CD4-positive, alpha-beta T cell treated with Interleukin-2 at 100 ng/mL for 4 hours (primary cell): ENCODE data around the gene SPOP.
"Not testable (repeated sequence)": the region's sequence is repeated elsewhere in the genome, so short reads cannot be mapped to it uniquely, and the experiment has no call there.

Source experiments
- DNase-seq: peaks from one replicate; pipeline ENCODE4 v3.0.0-alpha.2; 2020; ENCODE audit warnings: low spot score

The SPOP gene

DNA sequence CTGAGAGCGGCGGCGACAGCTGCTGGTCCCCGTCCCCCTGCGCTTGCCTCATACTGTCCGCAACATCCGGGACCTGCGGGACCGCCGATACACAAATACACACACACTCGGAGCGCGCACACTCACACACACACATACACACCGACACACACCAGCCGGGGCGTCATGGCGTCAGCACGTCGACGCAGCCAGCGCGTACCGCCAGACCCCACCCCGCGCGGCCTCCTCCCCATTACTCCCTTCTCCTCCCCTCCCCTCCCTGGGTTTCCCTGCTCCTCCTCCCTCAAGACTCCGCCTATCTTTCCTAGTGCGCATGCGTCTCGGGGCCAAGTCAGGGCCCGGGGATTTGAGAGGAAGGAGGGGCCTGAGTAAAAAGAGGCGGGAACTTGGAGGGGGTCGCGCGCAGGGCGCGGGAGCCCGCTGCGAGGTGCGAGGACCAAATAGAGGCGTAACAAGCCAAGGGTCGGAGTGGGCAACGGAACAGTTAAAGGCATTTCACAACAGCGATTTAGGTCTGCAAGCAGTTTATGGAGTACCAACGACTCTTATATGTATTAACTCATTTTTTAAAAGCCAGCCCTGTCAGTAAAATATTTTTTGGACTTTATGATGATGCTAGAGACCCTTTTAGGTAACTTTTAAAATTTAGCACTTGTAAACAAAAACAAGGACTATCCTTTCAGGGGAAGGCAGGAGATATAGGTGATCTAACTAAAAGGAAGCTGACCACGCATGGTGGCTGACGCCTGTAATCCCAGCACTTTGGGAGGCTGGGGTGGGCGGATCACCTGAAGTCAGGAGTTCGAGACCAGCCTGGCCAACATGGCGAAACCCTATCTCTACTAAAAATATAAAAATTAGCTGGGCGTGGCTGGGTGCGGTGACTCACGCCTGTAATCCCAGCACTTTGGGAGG lies at the start of gene SPOP:
Gene SPOP, minus strand, starts transcription at position 165 of the 915 bp plus-strand sequence. CDS start 55,287 bp downstream, outside the sequence.
- peak; percentile 100 for DNase-seq

DNA sequence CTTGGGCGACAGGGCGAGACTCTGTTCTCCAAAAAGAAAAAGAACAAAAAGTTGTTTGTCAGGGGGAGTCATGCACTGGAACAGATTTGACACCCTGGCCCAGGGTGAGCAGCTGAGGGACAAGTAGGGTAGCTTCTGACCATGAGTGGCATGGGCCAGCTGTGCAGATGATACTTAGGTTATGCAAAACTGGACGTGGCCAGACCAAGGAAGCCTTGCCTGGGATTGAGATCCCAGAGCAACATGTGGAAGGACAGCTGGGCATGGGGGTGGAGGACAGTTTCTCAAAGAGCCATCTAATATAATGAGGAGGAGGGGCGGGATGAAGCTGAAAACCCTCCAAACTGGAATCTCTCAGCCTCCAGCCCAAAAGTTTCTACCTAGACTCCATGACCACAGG lies 49.5 kb upstream of the SPOP start:
- DNase-seq = no peak

DNA sequence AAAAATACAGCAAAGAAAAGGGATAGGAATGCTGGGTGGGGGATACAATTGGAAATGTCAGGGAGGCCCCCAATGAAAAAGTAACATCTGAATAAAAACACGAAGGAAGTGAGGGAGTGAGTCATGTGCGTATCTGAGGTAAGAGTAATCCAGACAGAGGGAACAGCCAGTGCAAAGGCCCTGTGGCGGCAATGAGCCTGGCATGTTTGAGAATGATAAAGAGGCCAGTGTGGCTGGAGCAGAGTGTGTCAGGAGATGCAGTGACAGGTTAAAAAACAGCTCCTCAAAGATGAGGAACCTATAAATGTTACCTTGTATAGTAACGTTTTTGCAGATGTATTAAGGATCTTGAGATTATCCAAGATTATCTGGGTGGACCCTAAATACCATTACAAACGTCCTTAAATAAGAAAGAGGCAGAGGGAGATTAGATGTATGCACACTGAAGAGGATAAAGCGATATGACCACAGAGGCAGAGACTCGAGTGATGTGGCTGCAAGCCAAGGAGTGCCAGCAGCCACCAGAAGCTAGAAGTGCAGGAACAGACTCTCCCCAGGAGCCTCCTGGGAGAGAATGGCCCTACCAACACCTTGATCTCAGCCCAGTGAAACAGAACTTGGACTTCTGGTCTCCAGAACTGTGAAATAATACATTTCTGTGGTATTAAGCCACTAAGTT lies 47.7 kb upstream of the SPOP start:
- no peak for DNase-seq

DNA sequence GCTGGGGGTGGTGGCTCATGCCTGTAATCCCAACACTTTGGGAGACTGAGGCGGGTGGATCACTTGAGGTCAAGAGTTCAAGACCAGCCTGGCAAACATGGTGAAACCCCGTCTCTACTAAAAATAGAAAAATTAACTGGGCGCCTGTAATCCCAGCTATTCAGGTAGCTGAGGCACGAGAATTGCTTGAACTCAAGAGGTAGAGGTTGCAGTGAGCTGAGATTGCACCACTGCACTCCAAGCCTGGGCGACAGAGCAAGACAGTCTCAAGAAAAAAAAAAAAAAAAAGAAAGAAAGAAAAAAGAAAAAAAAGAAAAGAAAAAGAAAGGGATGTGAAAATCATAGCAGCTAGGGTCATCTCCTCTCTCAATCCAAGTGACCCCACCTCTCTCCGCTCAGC lies 46.7 kb upstream of the SPOP start:
- not testable (repeated sequence) for DNase-seq

DNA sequence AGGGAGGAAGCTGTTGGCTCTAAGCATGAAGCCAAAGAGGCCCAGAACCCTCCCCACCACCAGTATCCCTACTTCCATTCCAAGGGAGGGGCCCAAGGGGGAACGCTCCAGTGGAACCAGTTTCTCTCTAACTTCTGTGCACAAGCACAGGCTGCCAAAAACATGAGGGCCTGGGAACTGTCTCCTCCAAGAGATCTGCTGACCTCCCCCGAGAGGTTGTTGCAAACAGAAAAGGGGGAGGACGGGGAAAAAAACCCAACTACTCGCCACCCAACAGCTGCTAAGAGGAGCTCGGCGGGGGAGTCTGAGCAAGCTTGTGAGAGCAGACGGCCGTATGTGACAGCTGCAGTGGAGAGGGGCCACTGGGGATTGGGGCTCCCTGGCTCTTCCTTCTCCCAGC lies 45.5 kb upstream of the SPOP start:
- DNase-seq = no peak

DNA sequence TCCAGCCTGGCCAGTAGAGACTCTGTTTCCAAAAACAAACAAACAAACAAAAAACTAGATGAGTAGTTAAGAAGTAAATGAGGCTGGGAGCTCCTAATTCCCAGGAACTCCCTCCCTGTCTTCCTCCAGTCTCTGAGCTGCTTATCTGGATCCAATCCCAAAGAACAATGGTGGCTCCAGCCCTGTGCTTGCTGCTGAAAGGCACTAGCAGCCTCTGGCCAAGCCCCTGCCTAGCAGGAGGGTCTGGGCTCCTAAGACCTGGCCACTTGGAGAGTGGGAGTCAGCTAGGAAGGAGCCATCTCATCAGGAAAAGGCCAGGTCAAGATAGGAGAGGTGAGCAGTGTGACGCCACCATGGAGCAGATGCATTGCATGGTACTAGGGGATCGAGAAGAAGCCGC lies 44.2 kb upstream of the SPOP start:
- DNase-seq = no peak

DNA sequence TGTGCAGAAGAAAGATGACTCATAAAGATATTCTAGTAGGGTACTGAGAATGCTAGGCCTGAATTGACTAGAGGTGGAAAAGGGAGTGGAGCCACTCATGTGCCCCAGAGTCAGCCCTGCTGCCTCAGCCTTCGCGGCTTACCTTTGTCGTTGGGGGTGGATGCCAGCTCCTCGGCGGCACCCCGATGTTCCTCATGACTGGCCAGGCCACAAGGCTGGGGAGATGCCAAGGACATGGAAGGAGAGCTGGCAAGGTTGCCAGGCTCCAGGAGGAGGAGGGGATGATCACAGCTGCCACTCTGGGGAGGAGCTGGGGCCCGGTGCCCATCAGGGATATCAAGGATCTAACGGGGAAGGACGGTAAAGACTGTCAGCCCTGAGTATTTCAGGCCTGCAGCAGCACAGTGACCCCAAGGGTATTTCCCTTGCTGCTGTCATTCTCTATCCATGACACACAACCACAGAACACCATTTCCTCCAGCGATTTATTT lies 39.5 kb upstream of the SPOP start:
- DNase-seq = peak; percentile 55

DNA sequence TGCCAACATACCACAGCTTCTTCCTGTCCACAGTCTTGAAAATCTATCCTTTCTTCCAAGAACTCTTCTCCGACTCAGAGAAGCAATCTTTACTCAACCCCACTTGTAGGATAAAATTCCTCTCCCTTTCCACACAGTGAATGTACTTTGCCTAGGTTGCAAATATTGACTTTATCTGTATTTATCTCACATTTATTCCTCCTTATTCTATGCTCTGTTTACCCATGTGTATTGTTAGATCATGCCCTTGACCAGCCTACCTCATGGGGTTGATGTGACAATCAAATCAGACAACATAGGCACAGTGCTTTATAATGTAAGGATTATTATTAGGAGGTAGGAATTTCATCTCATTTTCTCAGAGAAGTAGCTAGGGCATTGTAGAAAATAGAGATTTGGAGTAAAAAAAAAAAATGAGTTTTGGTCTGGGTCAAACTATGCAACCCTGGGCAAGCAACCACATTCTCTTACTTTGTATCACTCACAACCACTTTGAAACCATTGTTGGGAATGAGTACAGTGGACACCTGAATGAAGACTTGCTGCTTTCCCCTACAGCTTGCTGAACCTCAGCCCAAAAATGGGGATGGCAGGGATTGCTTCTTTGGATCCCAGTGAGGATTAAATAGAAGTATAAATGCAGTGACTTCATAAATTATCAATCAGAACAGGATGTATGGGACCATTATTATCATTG lies 38.9 kb upstream of the SPOP start:
- DNase-seq = no peak

DNA sequence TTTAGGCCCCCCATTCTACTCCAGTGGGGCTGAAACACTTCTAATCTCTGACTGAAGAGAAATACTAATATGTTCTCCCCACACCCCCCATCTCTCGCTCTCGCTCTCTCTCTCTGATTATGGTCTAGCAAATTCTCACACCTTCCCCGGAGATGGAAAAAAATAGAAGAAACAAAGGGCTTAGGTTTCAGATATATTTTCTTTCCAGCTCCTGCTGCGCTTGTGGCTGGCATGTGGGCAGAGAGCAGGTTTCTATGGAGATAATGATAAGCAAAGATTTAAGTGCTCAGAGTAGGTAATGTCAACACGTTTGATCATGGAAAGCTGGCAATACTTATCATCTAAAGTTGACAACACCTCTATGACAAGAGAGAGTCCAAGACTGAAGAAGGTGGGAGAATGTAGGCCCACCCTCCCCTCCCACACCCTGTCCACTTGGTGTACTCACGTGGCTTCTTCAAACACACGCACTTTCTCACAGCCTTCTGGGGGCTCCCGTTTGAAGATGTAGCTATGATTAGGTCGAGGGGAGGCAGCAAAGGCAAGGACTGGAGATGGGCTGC lies 37.9 kb upstream of the SPOP start:
- DNase-seq = peak; percentile 82

DNA sequence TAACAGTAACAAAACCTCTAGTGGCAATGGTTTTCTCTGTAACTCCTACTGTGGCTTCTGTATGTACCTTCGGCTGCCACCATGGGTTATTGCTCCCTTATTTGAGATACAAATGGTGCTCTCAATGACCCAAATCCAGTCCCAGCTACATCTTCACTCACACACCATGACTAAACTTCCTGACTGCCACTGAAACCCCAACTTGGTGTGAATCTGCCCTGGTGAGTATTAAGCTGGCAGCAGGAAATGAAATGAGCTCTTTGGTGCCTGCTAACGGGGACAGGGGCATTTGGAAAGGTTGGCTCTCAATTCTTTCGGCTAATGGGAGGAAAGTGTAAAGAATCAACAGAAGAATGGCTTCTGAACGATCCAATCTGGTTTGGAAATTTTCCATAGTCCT lies 37.3 kb upstream of the SPOP start:
- DNase-seq = peak; percentile 84

DNA sequence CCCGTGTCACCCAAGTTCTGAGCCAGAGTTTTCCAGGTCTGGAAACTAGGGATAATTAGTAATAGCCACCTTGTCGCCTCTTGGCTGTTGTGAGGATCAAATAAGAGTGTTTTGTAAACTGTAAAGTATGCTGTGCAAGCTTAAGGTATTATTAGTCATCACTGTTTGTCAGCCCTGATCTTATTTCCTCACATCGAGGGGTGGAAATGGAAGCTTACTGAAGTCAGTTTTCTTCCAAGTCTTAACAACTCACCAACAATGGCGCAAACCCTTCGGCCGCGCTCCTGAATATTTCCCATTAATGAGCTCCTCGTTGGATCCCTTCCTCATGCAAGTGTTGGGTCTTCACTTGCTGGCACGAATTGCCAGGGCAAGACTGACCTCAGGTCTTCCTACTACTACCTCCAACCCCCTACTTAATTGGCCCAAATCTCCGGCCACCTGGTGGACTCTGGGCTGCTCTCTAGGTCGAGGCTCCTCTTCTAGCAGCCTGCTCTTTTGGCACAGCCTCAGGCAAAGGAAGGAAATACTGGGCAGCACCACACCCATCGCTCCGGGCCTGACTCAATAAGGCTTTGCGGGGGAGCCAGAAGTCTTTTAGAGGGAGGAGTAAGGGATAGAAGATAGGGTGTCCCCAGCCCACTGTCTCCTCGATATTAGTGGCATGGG lies 30.8 kb upstream of the SPOP start:
- DNase-seq = peak; percentile 54

DNA sequence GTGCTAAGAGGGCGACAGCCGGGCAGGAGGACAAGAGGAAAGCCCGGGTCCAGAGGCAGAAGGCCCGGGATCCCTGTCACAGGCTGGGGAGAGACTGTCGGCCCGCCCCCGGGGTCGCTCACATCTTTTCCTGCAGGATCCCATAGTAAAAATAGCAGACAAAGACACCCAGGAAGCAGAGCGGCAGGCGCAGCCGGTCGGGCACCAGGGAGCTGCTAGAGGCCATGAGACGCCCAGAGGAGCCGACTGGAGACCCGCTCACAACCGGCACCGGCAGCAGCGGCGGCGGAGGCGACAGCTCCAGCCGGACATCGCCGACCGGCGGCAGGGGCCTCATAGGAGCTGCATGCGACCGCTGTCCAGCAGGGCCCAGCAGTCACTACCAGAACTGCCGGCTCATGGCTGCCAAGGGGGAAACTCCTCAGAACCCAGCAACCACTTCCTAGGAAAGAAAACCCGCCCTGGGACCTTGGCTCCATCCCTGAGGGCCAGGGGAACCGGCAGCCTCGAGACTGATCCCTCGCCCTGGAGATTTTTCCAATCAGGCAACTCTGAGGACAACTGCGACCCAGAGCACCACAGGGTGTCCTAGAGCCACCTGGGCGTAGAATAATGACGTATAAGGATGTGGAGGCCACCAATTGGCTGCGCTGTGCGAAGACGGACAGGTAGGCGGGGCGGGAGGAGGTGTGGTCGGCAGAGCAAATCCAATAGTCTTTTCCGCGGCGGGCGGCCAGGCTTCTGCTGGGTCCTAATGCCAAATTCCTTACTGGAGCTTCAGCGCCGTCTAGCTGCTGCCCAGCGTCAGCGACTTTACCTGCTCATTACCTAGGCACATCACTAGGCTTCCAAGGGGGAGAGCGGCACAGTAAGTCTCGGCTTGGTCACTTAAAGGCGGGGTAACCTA lies 30.0 kb upstream of the SPOP start, which contains the start of gene SLC35B1:
Gene SLC35B1, minus strand, starts transcription at position 357 of the 907 bp plus-strand sequence. Its CDS starts 131 bp downstream, at position 226.
- peak; percentile 99 for DNase-seq

DNA sequence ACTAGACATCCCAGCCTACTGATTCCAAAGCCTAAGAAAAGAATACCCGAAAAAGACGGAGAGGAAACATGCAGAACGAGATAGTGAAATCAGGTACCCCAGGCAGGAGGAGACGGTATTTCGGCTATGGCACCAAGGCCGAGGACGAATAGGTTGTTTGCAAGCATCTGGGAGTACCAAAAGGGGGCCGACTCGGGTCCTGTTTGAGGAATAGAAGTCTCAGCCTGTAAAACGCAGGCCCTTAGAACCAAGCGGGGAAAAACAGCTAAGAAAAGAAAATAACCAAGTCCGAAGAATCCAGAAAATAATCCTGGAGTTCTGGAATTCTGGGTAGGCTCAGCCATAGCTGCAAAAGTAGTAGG lies 29.3 kb upstream of the SPOP start:
- DNase-seq = peak; percentile 42

DNA sequence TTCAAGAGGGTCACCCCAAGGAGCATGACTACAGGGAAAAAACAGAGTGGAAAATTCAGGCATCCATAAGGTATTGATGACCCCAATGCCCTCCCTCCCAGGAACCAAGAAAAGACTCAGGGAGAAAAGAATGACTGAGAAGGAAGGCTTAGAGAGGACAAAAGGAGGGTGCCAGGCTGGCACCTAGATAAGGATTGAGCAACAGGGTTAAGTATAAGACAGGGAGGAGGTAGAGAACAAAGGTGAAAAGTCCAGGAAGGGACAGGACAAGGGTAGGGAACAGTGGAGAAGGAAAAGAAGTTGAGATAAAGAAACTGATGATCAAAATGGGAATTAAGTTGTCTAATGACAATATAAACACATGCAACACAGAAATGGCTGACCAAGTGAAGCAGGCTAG lies 27.4 kb upstream of the SPOP start:
- DNase-seq = no peak

DNA sequence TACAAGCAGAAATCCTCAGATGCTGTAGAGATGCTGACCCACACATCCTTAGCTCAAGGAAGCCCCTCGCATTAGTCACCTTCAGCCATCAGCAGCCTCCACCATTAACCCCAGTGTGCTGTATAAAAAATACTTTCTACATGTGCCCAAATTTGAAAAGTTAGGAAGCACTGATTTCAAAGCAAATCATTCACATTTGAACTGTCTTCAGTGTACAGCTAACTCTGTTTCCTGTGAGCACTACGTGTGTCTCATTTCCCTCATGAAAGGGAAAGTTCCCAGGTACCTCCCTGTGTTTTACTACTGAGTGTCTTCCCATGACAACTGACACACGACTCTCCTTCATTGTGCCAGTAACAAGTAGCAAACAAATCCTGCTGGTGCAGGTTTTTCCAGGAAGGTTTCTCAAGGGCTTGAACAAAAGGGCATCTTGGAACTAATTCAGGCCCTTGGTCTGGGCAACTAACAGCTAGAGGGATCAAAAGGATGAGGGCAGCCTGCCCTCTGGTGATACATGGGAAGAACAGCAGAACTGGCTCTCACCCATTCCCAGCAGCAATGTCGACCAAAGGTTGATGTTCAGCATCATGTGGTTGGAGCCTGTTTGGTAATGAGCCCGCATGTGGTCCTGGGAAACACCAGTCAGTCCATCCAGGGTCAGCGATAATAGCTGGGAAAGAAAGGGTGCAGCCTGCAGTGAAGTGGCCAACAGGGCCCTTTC lies 25.8 kb upstream of the SPOP start:
- DNase-seq = no peak

DNA sequence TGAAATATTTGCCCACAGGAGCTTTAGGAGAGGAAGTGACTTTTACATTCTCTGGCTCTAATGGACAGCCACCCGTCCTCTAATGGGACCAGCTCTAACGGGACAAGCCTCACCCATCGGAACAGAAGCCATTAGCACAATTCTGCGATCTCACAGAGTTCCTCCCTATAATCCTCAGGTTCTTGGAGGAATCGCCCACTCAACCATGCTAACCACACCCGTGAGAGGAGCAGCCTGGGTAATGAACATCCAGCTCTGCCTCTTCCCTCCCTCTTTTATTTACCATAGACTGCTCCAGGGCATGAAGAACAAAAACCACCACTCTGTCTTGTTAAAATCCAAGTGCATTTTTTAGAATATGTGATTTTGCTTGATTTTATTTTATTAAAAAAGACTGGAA lies 23.1 kb upstream of the SPOP start:
- no peak for DNase-seq

DNA sequence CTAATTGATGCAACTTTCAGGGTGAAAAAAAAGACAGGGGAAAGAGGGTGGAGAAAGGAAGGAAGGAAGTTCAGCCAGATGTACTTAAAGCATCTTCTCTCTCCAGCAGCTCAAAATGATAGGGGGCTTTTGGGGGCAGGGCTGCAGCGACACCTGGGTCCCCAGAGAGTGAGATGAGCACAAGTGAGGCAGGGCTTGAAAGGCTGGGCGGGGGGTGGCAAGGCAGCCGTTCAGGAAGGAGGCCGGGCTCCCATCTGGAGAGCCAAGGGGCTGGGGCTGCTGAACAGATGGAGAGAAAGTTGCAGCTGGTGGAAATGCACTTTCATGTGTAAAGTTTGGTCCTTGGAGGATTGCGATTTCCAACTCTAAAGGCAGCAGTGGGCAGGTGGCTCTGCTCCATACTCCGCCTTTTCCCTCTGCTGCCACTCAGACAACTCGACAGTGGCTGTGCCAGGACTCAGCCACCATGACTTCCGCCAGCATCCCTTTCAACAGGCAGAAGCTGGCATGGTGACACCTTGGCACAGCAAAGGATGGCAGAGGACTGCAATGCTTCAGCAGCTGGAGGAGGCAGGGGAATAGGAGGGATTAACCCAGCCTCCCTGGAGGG lies 22.2 kb upstream of the SPOP start:
- no peak for DNase-seq

DNA sequence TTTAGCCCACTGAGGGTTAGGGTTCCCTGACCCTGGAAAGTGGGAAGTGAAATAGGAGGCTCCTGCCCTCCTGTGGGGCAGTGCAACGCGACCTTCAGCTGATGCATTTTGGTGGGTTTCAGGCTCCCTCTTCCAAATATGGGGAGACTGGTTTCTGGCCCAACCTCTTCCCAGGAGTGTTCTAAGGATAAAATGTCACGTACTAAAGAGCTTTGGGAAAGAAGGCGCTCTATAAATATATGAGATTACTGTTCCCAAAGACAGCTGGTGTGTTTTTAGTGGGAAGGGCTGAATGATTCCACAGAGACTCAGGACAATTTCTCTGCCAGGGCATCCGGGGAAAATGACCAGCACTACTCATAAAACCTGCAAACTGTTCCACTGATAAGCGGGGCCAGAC lies 20.1 kb upstream of the SPOP start:
- DNase-seq = no peak

DNA sequence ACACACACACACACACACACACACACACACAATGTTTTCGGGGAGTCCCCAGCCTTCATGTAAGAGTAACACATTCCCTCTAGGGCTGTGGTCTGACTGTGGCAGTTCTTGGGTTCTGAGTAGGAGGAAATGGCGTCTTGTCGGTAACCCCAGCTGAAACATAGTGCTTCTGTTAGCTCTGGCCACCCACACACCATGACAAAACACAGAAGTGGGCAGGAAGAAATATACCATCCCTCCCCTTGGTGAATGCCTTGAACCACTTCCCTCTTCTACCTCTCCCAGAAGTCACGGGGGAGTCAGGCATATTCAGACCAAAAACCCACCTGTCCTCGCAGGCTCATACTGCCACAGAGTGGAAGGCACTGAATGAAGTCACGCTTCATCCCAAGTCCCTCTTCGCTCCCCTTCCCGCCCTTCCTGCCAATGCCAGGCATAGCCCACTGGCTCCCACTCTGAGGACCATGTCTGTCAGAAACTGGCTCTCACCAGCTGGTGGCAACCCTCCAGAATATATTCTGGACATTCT lies 18.4 kb upstream of the SPOP start:
- peak; percentile 73 for DNase-seq
